Mesenteric fat pad (tissue), 1 donor: ENCODE results near the gene TERC. TPM values are rescaled to one million over a fixed set of nuclear protein-coding genes. Genes with fewer than 3 reads are reported as not detected.
A peak's percentile ranks its signal among the peaks of the same experiment; 100 is the strongest.

Source experiments
- DNase-seq: peaks from one replicate; pipeline ENCODE4 v3.0.0-alpha.2; 2020; ENCODE audit warnings: low spot score
- long read RNA-seq: library from polyadenylated mRNA; unstranded; transcript quantifications from one replicate; pipeline ENCODE4 v2.0.0, GENCODE V29; 2020
- total RNA-seq: library from RNA; stranded (reverse); fragmentation: NEBNext Ultra II Directional; extraction: Animal tissue kit (Norgen Biotek cat#: 25700); gene quantifications from one replicate; pipeline ENCODE4 v1.2.1, GENCODE V29; 2021
- donor health status: DM: yes; HTN: yes; CAD: no.

TERC gene
- total RNA-seq: 9.8 TPM
- long read RNA-seq: 0 reads

DNA sequence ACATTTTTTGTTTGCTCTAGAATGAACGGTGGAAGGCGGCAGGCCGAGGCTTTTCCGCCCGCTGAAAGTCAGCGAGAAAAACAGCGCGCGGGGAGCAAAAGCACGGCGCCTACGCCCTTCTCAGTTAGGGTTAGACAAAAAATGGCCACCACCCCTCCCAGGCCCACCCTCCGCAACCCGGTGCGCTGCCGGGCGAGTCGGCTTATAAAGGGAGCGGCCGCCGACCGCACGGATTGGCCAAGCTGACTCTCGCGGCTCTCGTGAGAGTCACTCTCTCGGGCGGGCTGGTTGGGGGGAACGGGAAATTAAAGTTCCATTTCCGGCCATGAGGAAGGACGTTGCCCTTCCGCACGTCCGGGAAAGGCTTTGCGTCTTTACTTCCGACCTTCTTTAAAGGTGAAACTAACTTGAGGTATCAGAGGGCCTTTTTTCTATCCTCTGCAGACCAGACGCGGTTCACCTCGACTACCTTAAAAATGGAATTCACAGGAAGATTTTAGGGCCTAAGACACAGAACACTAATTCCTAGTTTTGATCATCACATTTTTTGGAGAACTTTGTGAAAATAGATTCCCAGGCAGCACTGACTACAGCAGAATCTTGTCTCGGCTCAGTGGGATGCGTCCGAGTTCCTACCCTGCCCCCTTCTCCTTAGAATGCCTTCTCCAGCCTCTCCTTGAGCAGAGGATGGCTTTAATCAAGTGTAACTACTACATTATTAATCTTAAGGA, at the start of gene TERC:
Gene TERC (minus strand): TSS at position 179 of the 731 bp plus-strand sequence.
- peak; percentile 98 for DNase-seq

- DNase-seq: no peak
Observed at GRCh38 chr3:169813757-169814517, 49.1 kb upstream of the TERC start.

DNA sequence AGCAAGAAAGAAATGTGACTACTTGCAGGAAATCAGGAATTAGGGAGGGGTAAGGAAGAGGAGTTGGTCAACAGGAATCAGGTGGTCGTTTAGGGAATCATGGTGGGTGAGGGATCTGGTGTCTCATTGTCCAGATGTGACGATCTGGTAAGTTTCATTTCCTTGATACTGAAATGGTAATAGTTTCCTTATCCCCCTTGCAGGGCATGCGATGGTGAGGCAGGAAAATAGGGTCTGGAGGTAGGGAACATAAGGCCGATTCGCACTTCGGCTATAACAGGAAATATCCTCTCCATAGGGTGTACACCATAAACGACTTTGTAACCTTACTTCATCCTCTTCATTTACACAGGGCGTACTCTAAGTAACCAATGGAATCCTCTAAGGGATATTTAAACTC, 48.4 kb upstream of the TERC start:
- DNase-seq: no peak

DNA sequence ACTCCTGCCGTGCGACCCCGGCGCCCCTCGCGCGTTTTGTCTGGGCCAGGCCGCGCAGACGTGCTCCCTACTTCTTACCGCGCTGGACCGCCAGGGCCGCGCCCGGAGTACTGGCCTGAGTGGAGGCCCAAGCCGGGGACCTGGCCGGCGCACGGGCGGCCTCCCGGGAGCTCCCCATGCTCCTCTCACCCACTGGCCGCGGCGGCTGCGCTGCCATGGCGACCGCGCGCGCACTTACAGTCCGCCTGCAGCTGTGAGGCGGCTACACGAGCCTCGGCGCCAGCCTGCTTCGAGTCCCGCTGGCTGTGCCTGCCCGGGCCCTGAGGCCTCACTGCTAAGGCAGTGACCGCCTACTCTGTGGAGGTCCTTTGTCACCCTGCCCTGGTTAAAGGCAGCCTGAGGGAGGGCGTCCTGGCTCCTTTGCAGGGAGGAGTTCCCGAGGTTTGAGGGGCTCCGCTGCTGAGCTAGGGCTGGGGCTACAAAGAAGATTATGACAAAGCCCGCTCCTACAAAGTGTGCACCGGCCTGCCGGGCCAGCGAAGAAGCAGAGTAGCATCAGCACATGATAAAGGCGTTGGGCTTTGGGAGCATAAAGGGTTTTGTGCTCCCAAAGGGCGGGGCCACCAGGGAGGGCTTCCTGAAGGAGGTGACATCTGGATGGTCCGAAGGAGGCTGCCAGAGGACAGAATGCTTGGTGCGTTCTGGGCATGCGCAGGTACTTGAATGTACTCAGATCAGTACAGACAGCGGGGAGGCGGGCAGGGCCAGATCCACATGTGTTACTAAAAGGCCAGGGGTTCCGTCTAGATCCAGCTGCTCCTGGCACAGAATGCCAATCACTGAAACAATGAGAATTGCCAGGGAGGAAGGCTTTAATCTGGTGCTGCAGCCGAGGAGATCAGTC, 47.7 kb upstream of the TERC start, which contains the start of the genes LRRC34 and LRRIQ4:
Gene LRRC34 (minus strand): TSS at position 573 of the 904 bp plus-strand sequence. CDS start 356 bp downstream, at position 217.
Gene LRRIQ4 (plus strand): TSS at position 539 of the 904 bp plus-strand sequence. CDS start 9,052 bp downstream, outside the sequence.
- no peak for DNase-seq

- no peak for DNase-seq
Observed at GRCh38 chr3:169811631-169812331, 46.9 kb upstream of the TERC start.

- DNase-seq: no peak
Observed at GRCh38 chr3:169809230-169809795, 44.5 kb upstream of the TERC start.

- no peak for DNase-seq
Observed at GRCh38 chr3:169804681-169805080, 39.8 kb upstream of the TERC start.

- no peak for DNase-seq
Observed at GRCh38 chr3:169792359-169792758, 27.5 kb upstream of the TERC start.

DNA sequence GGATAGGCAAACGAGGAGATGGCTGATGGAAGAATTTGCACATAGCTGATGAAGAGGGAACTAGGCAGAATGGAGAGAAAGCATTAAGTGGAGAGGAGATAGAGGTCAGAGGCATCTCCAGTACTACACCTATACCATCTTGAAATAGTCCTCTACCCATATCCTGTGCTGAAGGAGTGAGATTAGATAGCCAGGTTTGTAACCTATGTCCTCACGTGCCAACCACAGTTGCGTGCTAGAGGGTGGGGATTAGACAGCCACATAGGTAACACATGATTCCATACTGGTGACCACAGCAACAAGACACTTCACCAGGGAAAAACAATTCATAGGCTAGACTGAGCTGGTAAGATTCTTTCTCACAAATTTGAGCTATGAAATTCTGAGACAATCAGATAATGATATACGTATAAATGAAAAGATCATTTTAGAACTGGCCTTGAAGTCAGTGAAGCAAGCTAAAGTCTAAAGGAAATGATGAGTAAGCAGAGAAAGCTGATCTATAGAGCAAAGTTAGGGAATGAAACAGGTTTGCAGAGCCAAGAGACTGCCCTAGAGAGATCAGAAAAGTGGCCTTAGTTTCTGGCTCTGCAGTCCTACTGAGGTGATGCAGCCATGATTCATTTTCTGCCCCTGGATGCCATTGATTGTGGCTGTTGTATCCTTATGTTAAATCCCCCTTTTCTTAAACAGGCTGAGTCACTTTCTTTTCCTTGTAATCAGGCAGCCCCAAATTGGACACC, 26.0 kb upstream of the TERC start:
- no peak for DNase-seq

DNA sequence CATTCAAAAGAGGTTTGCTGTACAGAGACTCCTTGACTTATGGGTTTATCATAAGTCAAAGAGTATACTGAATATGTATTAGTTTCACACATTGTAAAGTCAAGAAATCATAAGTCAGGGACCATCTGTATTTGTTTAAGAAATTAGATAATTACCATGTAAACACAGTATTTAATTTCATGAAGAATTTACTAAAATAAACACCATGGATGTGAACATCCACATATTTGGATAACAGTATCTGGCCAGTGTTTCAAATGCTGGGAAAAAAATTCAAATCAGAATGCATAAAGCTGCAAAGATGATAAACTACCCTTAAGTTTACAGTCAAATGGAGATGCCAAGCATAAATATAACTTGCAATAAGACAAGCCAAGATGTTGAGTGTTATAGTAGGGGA, 25.4 kb upstream of the TERC start:
- no peak for DNase-seq

- DNase-seq: no peak
Observed at GRCh38 chr3:169787791-169788190, 22.9 kb upstream of the TERC start.

DNA sequence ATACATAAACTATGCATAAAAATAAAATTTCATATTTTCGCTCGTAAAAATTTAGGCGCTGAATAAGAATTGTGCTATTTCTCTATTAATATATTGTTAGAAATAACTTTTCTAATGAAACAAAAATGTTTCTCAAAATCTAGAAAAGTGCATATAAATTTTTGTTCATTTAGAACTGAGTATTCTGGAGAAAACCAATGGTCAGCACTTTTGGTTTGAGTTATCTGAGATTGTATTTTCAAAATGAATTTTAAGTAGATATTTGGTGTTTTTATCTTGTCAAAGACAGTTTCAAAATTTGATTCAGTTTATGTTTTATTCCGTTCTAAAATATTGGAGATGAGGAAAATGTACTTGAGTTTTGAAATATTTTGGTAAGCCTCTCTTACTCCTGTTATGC, 22.3 kb upstream of the TERC start:
- DNase-seq: no peak

GRCh38 chr3:169781209-169781855, 16.5 kb upstream of the TERC start:
- no peak for DNase-seq

DNA sequence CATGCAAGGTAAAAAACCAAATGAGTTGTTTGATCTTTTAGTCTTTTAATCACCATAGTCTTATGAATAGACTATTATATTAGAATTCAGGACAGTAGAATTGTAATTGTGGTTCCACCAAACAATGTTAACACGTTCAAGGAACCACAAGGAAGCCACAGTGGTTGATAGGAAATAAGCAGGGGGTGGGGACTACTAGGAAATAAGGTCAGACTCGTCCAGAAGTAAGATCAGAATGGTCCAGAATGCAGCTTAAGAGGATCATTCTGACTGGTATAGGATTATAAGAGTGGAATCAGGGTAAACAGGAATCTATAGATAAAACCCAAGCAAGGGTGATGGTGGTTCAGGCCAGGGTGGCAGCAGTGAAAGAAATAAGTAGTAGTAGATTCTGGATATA, 15.9 kb upstream of the TERC start:
- DNase-seq: no peak

GRCh38 chr3:169777822-169778221, 13.0 kb upstream of the TERC start:
- DNase-seq: no peak

GRCh38 chr3:169774186-169774585, 9.3 kb upstream of the TERC start:
- DNase-seq: no peak

- peak; percentile 97 for DNase-seq
Observed at GRCh38 chr3:169772897-169773816, 8.3 kb upstream of the TERC start, which contains the start of gene MYNN. Gene MYNN (plus strand): TSS chr3:169773396. CDS start chr3:169774296, 900 bp downstream.
